Thymus (tissue), 11 donors: ENCODE results near the gene CERS1. TPM values are rescaled to one million over a fixed set of nuclear protein-coding genes. Genes with fewer than 3 reads are reported as not detected.

Source experiments
- DNase-seq, 9 donors: peaks; one replicate each; pipeline ENCODE4 v3.0.0-alpha.2; 2013; ENCODE audit warnings: low spot score in 9 of 9, low read depth in 6 of 9, missing footprints in 1 of 9
- H3K27ac ChIP-seq, 2 donors: one replicate each; pipeline ENCODE4 v1.5.1; 2013; ENCODE audit warnings: control low read depth in 1 of 2, low read depth in 1 of 2, low read length in 1 of 2, mild to moderate bottlenecking in 1 of 2, moderate library complexity in 1 of 2
- H3K27me3 ChIP-seq, 2 donors: one replicate each; pipeline ENCODE4 v1.5.1; 2013; ENCODE audit warnings: low read length in 1 of 2; ENCODE audit not compliant: control insufficient read depth in 2 of 2, insufficient read depth in 1 of 2
- H3K36me3 ChIP-seq, 2 donors: one replicate each; pipeline ENCODE4 v1.5.1; 2013; ENCODE audit warnings: low read length in 1 of 2, mild to moderate bottlenecking in 1 of 2, moderate library complexity in 1 of 2; ENCODE audit not compliant: control insufficient read depth in 2 of 2, insufficient read depth in 2 of 2
- H3K4me1 ChIP-seq, 2 donors: one replicate each; pipeline ENCODE4 v1.5.1; 2013; ENCODE audit warnings: low read length in 2 of 2; ENCODE audit not compliant: control insufficient read depth in 2 of 2, insufficient read depth in 2 of 2
- H3K4me3 ChIP-seq, 2 donors: one replicate each; pipeline ENCODE4 v1.5.1; 2013; ENCODE audit warnings: low read length in 2 of 2, control low read depth in 1 of 2, mild to moderate bottlenecking in 1 of 2
- H3K9me3 ChIP-seq, 2 donors: one replicate each; pipeline ENCODE4 v1.5.1; 2013; ENCODE audit warnings: low read length in 1 of 2, mild to moderate bottlenecking in 1 of 2; ENCODE audit not compliant: control insufficient read depth in 2 of 2, insufficient read depth in 1 of 2
- WGBS: extraction: QIAGEN DNeasy Blood & Tissue Kit; methylation state at CpG from one replicate; pipeline ENCODE4 v1.1.7; 2013; 5-methylcytosine and 5-hydroxymethylcytosine counted together
- polyA plus RNA-seq: library from polyadenylated mRNA; stranded (reverse); fragments of 200-250 nt; gene quantifications from one replicate; pipeline ENCODE4 v1.2.3, GENCODE V29; 2013
- total RNA-seq: library from RNA; stranded (reverse); fragments of 120-200 nt; gene quantifications from one replicate; pipeline ENCODE4 v1.2.4, GENCODE V29; 2013
- donor health status: healthy.

The CERS1 gene
- total and polyA plus RNA-seq, 2 donors = 0.28 to 0.41 TPM

DNA sequence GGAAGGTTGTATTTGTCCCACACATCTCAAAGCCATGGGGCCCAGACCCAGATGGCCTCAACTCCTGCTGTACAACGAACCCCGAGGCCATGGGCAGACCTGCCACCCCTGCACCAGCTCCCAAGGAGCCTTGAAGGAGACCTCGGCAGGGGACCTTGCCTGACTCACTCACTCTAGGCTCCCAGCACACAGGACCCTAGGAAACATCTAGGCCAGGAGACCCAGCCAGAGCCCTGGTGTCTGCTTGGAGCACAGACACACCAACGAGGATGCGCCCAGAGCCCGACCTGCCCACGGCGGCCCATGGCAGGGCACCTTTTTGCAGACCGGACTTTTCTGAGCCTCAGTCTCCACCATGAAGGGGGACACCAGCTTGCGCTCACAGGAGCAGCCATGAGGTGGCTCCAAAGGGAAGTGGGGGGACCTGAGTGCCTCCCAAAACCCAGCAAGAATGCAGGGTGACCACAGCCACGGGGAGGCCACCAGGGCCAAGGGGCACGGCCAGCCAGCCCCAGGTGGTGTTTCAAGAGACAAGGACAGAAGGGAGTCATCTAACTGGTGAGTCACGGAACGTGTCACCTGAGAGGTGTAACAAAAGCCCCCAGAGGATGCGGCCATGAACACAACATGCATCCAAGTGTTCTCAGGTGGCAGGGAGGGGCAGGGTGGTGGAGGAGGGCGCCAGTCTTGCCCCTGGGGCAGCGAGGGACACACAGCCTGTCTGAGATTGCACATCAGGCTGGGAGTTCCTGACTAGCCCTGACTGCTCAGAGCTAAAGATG, 4.9 kb upstream of the CERS1 start:
- Histone ChIP-seq H3K9me3 (no peaks in the 10 kb centered on the region), H3K27me3 (peaks cover 14 to 17% of the 10 kb centered on the region in 2 donors), H3K27ac (no peak overlapping the region), H3K4me3 (no peak overlapping the region), H3K36me3 (peaks cover 53 to 60% of the 10 kb centered on the region in 2 donors), H3K4me1 (peaks cover 0 to 7% of the 10 kb centered on the region in 2 donors)
- no peak for DNase-seq
- WGBS = 94% methylated on average over 17 of the region's 17 CpGs

DNA sequence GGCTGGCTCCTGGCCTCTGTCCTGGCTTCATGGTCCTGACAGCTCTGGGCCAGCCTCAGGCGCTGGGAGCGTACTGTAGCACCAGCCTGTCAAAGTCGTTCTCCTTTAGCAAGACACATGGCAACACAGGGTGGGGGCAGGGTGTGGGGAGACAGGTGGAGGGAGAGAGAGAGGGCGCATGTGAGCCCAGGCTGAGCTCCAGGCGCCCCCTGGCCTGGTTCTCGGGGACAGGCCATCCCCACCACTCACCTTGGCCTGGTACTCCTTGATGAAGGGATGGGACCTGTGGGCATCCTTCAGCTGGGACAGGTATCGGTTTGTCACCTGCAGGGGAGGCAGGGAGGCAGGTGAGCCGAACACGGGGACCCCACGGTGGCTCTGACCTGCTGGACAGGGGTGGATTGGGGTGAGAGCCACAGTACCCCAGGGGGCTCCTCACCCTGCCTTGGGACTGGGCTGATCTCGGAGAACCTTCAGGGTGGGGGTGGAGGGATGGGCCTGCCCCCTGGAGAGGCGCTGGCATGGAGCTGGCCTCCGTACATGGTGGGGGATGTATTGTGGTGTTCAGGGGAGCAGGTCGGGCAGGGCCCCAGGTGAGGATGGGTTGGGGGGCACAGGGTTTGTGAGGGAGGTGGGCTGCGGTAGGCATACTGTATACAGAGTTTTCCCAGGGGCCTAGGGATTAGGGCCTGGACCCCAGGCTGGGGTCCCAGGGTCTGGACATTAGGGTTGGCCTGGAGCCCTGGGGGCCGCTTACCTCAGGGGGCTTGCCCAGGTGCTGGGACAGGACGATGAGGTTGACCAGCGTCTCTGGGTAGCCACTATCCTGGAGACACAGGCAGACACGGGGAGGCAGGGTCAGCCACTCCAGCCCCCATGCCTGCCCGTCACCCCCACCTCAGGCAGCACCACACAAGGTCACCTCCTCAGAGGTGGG, 3.9 kb upstream of the CERS1 start:
- H3K4me3 ChIP-seq = no peak overlapping the region
- peaks cover 24 to 25% of the 10 kb centered on the region in 2 donors for H3K27me3 ChIP-seq
- H3K36me3 ChIP-seq = peaks cover 44 to 52% of the 10 kb centered on the region in 2 donors
- no peak overlapping the region for H3K27ac ChIP-seq
- 96% methylated on average over 20 of the region's 20 CpGs for WGBS
- no peaks in the 10 kb centered on the region for H3K9me3 ChIP-seq
- DNase-seq = no peak
- peaks cover 4 to 5% of the 10 kb centered on the region in 2 donors for H3K4me1 ChIP-seq

DNA sequence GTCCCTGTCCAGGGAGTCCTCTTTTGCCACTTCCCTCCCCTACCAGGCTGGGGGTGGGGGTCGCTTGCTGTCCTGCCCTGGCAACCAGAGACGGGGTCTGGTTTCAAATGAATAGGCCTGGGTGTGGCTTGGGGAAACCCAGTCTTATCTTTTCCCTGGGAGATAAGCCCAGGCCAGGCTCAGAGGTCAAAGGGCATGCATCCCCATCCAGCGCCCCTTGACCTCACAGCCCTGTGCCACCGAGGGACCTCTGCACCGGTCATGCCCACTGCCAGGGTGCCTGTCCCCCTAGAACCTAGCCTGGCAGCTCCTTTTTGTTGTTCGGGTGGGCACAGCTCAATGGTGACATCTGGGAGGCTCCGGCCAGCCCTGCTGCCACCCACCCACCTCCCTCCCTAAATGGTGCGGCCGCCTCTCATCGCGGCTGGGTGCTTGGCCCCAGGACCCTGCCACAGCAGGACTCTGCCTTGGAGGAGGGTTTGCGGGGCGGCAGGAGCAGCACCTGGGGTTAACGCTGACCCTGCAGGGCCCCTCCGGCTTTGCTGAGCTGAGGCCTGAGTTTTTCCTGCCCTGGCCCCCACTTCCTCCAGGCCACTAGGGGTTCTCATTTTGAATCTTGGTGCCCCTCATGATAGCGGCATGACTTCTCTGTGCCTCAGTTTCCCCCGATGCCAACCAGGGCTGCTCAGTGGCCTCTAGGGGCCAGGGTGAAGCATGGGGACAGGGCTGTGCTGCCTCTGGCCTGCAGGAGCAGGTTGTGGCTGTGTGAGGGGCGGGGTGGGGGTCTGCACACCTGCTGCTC, 2.9 kb upstream of the CERS1 start:
- Histone ChIP-seq H3K4me3 (no peak overlapping the region), H3K27ac (no peak overlapping the region), H3K9me3 (no peaks in the 10 kb centered on the region), H3K36me3 (peaks cover 34 to 44% of the 10 kb centered on the region in 2 donors), H3K4me1 (peaks cover 4 to 5% of the 10 kb centered on the region in 2 donors), H3K27me3 (peaks cover 34 to 36% of the 10 kb centered on the region in 2 donors)
- DNase-seq = no peak
- WGBS = 95% methylated on average over 18 of the region's 18 CpGs

DNA sequence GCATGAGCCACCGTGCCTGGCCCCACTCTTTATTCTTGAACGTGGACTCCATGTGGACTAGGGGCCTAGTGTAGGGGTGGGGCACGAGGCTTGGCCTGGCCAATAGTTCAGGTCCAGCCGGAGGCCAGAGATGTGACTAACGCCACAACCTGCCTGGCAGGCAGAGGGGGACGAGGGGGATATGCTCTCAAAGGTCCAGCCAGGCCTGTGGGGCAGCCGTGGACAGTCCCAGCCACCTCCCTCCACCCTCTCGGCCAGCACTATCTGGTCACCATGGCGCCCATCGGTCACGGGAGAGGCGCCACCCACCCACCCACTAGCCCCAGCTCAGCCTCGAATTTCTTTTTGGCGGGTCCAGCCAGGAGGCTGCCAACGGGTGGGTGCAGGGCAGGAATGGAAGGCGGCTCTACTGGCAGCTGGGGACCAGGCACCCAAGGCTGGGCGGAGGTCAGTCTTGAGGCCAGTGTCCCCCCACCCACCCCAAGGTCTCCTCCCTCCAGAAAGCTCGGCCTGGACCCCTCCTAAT, 2.2 kb upstream of the CERS1 start:
- H3K9me3 ChIP-seq = no peaks in the 10 kb centered on the region
- no peak for DNase-seq

DNA sequence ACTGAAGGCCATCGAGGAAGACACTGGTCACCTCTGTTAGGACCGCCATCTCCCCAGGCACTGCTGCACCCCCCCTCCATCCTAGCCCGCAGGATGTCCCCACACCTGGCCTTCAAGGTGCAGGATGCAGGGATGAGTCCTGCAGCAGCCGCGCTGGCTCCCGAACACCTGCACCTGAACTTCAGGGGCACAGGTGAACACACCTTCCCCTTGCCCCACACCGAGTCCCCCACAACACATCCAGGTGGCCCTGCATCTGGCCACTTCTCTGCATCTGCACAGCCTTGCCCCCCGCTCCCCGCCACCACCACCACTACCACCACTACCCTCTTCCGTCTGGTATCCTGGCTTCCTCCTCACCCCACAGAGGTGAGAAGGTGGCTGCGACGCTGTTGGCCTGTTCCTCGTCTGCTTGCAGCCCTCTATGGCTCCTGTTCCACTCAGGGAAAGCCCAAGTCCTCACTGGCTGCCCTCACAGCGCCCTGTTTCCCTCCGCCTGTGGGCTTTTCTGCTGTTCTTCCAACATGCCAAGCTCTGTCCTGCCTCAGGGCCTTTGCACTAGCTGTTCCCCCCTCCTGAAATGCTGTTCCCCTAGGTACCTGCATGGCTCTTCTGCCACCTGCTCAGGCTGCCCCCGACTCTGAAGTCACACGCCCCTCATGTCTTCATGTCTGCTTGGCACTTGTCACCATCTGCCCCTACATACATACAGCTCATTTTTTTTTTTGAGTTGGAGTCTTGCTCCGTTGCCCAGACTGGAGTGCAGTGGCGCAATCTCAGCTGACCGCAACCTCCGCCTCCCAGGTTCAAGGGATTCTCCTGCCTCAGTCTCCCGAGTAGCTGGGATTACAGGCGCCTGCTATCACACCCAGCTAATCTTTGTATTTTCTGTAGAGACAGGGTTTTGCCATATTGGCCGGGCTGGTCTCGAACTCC, 1.4 kb upstream of the CERS1 start:
- Histone ChIP-seq H3K27ac (no peak overlapping the region), H3K9me3 (no peaks in the 10 kb centered on the region), H3K4me3 (no peak overlapping the region), H3K4me1 (peaks cover 4 to 5% of the 10 kb centered on the region in 2 donors), H3K27me3 (peaks cover 38 to 47% of the 10 kb centered on the region in 2 donors), H3K36me3 (peaks cover 23 to 33% of the 10 kb centered on the region in 2 donors)
- 90% methylated on average over 25 of the region's 25 CpGs for WGBS
- no peak for DNase-seq

More for the DNA sequence above, 2.2 kb upstream of the CERS1 start:
- Histone ChIP-seq H3K4me1 (peaks cover 4 to 5% of the 10 kb centered on the region in 2 donors), H3K27ac (no peak overlapping the region), H3K27me3 (peaks cover 37 to 42% of the 10 kb centered on the region in 2 donors), H3K4me3 (no peak overlapping the region), H3K36me3 (peaks cover 28 to 38% of the 10 kb centered on the region in 2 donors)
- 92% methylated on average over 18 of the region's 18 CpGs for WGBS

DNA sequence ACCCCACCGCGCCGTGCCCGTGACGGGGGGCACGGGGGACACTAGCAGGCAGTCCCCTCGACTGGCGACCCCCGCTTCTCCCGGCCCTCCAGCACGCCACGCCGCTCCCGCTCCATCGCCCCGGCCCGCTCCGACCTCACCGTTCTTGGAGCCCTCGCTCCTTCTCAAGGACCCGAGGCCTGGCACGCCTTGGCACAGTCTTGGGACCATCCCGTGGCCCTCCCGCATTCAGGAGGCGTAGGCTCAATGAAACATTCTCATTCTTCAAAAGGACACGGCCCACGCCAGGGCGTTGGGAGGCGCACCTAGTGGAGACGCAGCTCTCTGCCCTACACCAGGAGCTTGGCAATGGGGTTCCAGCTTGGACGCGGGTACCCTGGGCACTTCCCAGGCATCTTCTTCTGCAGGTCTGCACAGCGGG, 473 bp upstream of the CERS1 start:
- Histone ChIP-seq H3K9me3 (no peaks in the 10 kb centered on the region), H3K36me3 (peaks cover 20 to 31% of the 10 kb centered on the region in 2 donors), H3K4me3 (peak overlapping the region in 1 of 2 donors; percentile 49), H3K4me1 (peaks cover 4 to 5% of the 10 kb centered on the region in 2 donors), H3K27me3 (peaks cover 38 to 51% of the 10 kb centered on the region in 2 donors), H3K27ac (no peak overlapping the region)
- DNase-seq = no peak
- WGBS = 25% methylated on average over 33 of the region's 33 CpGs

DNA sequence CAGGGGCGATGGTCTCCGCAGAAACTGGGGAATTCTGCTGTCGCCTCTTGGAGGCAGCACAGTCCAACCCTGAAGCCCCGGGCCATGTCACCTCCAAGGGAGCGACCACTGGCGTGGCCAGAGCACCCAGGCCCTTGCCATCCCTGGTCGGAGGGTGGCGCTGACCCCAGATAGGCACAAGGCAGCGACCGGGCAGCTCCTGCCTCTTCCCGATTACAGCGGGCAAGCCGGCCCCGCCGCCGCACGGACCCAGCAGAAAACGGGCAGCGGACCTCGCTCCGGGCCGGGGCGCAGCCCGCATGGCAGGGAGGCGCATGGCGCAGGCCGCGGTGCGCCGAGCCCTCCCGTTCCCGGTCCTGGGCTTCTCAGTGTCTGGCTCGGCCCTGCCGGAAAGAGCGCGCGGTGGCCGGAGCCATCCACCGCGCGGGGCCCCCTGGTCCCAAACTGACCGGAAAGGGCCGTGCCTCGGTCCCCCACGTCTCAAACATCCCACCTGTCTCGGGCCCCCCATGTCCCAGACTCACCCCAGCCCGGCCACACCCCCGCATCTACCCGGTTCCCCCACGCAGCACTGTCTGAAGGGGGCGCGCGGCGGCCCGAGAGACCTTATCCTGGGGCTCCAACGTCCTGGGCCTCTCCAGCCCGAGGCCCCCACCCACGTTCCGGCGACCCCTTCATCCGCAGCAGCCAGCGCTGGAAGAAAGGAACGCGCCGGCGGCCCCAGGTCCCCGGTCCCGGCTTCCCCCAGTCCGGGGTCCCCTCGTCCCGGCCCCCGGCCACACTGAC, 727 bp downstream of the CERS1 start:
- Histone ChIP-seq H3K4me1 (peaks cover 4 to 5% of the 10 kb centered on the region in 2 donors), H3K36me3 (peaks cover 12 to 19% of the 10 kb centered on the region in 2 donors), H3K4me3 (peak overlapping the region in 1 of 2 donors; percentile 49), H3K27me3 (peaks cover 38 to 53% of the 10 kb centered on the region in 2 donors), H3K9me3 (no peaks in the 10 kb centered on the region), H3K27ac (no peak overlapping the region)
- 2% methylated on average over 72 of the region's 72 CpGs for WGBS
- DNase-seq = no peak
